Measurements from ENCODE around the gene MRLN.
"Not testable (repeated sequence)": the region's sequence is repeated elsewhere in the genome, so short reads cannot be mapped to it uniquely, and the experiment has no call there.

The MRLN gene

GRCh38 chr10:59741583-59741982 lies 11.7 kb downstream of the MRLN start:
- H3K4me3 ChIP-seq (ENCODE audit: low read depth, low read length): no peak overlapping the region
- TF ChIP-seq CTCF (IDR thresholded peaks at IDR 0.05; ENCODE audit: borderline replicate concordance, insufficient read depth, low read depth, low read length): no peak

GRCh38 chr10:59741048-59741447 lies 12.2 kb downstream of the MRLN start:
- TF ChIP-seq CTCF (IDR thresholded peaks at IDR 0.05; ENCODE audit: borderline replicate concordance, insufficient read depth, low read depth, low read length): no peak
- H3K4me3 ChIP-seq (ENCODE audit: low read depth, low read length): no peak overlapping the region

GRCh38 chr10:59736749-59737148 lies 16.5 kb downstream of the MRLN start:
- no peak for TF ChIP-seq CTCF (IDR thresholded peaks at IDR 0.05; ENCODE audit: borderline replicate concordance, insufficient read depth, low read depth, low read length)
- no peak overlapping the region for H3K4me3 ChIP-seq (ENCODE audit: low read depth, low read length)

- TF ChIP-seq CTCF (IDR thresholded peaks at IDR 0.05; ENCODE audit: borderline replicate concordance, insufficient read depth, low read depth, low read length): no peak
Measured at GRCh38 chr10:59735296-59735695, 18.0 kb downstream of the MRLN start.

GRCh38 chr10:59734014-59734462 lies 19.2 kb downstream of the MRLN start:
- no peak for TF ChIP-seq CTCF (IDR thresholded peaks at IDR 0.05; ENCODE audit: borderline replicate concordance, insufficient read depth, low read depth, low read length)
- H3K4me3 ChIP-seq (ENCODE audit: low read depth, low read length): no peak overlapping the region

More at GRCh38 chr10:59735296-59735695, 18.0 kb downstream of the MRLN start:
- H3K4me3 ChIP-seq (ENCODE audit: low read depth, low read length): no peak overlapping the region

GRCh38 chr10:59733321-59734013 lies 19.8 kb downstream of the MRLN start:
- not testable (repeated sequence) for H3K4me3 ChIP-seq (ENCODE audit: low read depth, low read length)

GRCh38 chr10:59732849-59733248 lies 20.4 kb downstream of the MRLN start:
- not testable (repeated sequence) for H3K4me3 ChIP-seq (ENCODE audit: low read depth, low read length)

- not testable (repeated sequence) for H3K4me3 ChIP-seq (ENCODE audit: low read depth, low read length)
Measured at GRCh38 chr10:59729167-59729566, 24.1 kb downstream of the MRLN start.

All from GM12875 (cell line).